Melanocyte of skin (primary cell): ENCODE results near the gene UCMA. TPM values are rescaled to one million over a fixed set of nuclear protein-coding genes. Genes with fewer than 3 reads are reported as not detected.

ENCODE experiments used
- small RNA-seq, 2 donors: library from RNA; depleted of rRNA; stranded (forward); fragments of <200 nt; gene quantifications; one replicate each; pipeline ENCODE3, GENCODE V24; 2012
- total RNA-seq, 2 donors: library from RNA; depleted of rRNA; stranded (reverse); fragments of >200 nt; gene quantifications; 2 replicates each; pipeline ENCODE4 v1.2.3, GENCODE V29; 2012

The UCMA gene
- not detected for total RNA-seq

GRCh38 chr10:13234172-13234571, at the start of gene UCMA:
TSS of gene UCMA (minus strand) at chr10:13234374. CDS start at chr10:13234258, 116 bp downstream.

Small RNAs within 50 kb of the gene (small RNA-seq; reads per million reads assigned to genes)
- gene RNU6-6P: 0 to 0.04 reads per million in 2 donors

Other genes starting within 250 kb of the UCMA start
- not detected for gene CCDC3, start 232.7 kb downstream of the UCMA start, total RNA-seq
- gene OPTN, start 134.2 kb downstream of the UCMA start, total RNA-seq: 10 to 100 TPM; 60.9 to 90.2 TPM
- 10 to 100 TPM in 1 of 2 donors, 1 to 10 TPM in 1; 4.8 to 21.3 TPM for gene MCM10, start 72.8 kb downstream of the UCMA start, total RNA-seq
- gene PHYH, start 65.7 kb upstream of the UCMA start, total RNA-seq: 10 to 100 TPM; 13.7 to 19.3 TPM
- gene SEPHS1, start 113.9 kb upstream of the UCMA start, total RNA-seq: 10 to 100 TPM; 26.0 to 31.0 TPM